Osteocyte (in vitro differentiated cells): ENCODE measurements around the gene MAPK8IP3. TPM values are rescaled to one million over a fixed set of nuclear protein-coding genes. Genes with fewer than 3 reads are reported as not detected.

ENCODE experiments used
- DNase-seq: peaks from one replicate; pipeline ENCODE4 v3.0.0; 2021; ENCODE audit warnings: mixed read lengths; ENCODE audit not compliant: unreplicated experiment; ENCODE audit errors: extremely low spot score
- H3K27ac Mint-ChIP-seq: one replicate; pipeline ENCODE4 v1.8.0; 2021; ENCODE audit warnings: mild to moderate bottlenecking, mixed read lengths; ENCODE audit not compliant: unreplicated experiment
- H3K27me3 Mint-ChIP-seq: one replicate; pipeline ENCODE4 v1.8.0; 2021; ENCODE audit warnings: mixed read lengths; ENCODE audit not compliant: unreplicated experiment
- H3K36me3 Mint-ChIP-seq: one replicate; pipeline ENCODE4 v1.8.0; 2021; ENCODE audit warnings: mixed read lengths; ENCODE audit not compliant: unreplicated experiment
- H3K4me1 Mint-ChIP-seq: one replicate; pipeline ENCODE4 v1.8.0; 2021; ENCODE audit warnings: mixed read lengths; ENCODE audit not compliant: unreplicated experiment
- H3K4me3 Mint-ChIP-seq: one replicate; pipeline ENCODE4 v1.8.0; 2021; ENCODE audit warnings: mild to moderate bottlenecking, moderate library complexity, mixed read lengths; ENCODE audit not compliant: unreplicated experiment
- H3K9me3 Mint-ChIP-seq: one replicate; pipeline ENCODE4 v1.8.0; 2021; ENCODE audit warnings: mixed read lengths; ENCODE audit not compliant: unreplicated experiment
- CTCF ChIP-seq: fragments of 200-600 bp; sonication (generic); IDR thresholded peaks from 2 replicates; pipeline ENCODE4 v1.5.0; 2021; ENCODE audit warnings: antibody characterized with exemption, mild to moderate bottlenecking, moderate library complexity
- total RNA-seq: library from RNA; stranded (reverse); gene quantifications from 2 replicates; pipeline ENCODE4 v1.2.1, GENCODE V29; 2021

MAPK8IP3 gene
- total RNA-seq, 1 donor from 2014 or later = 105 TPM

DNA sequence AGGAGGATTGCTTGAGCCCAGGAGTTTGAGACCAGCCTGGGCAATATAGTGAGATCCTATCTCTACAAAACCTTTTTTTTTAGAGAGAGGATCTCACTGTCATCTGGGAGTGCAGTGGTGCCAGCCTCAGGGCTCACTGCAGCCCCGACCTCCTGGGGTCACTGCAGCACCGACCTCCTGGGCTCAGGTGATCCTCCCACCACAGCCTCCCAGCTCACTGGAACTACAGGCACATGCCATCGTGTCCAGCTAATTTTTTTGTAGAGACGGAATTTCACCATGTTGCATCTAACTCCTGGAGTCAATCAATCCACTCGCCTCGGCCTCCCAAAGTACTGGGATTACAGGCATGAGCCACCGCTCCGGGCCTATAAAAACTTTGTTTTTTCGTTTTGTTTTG lies 15.4 kb downstream of the MAPK8IP3 start:
- H3K4me1 Mint-ChIP-seq = peaks cover 30% of the 10 kb centered on the region

GRCh38 chr16:1723450-1724147 lies 17.6 kb downstream of the MAPK8IP3 start:
- Mint-ChIP-seq H3K4me1 (peaks cover 30% of the 10 kb centered on the region), H3K9me3 (no peaks in the 10 kb centered on the region), H3K4me3 (no peak overlapping the region), H3K27me3 (no peaks in the 10 kb centered on the region), H3K36me3 (peaks cover 12% of the 10 kb centered on the region), H3K27ac (peak overlapping the region; percentile 96)
- TF ChIP-seq CTCF = peak; percentile 76
- no peak for DNase-seq

More for the DNA sequence above, 15.4 kb downstream of the MAPK8IP3 start:
- no peak for DNase-seq
- TF ChIP-seq CTCF = no peak
- Mint-ChIP-seq H3K27ac (peak overlapping the region; percentile 96), H3K4me3 (no peak overlapping the region), H3K9me3 (no peaks in the 10 kb centered on the region), H3K27me3 (no peaks in the 10 kb centered on the region), H3K36me3 (peaks cover 6% of the 10 kb centered on the region)

DNA sequence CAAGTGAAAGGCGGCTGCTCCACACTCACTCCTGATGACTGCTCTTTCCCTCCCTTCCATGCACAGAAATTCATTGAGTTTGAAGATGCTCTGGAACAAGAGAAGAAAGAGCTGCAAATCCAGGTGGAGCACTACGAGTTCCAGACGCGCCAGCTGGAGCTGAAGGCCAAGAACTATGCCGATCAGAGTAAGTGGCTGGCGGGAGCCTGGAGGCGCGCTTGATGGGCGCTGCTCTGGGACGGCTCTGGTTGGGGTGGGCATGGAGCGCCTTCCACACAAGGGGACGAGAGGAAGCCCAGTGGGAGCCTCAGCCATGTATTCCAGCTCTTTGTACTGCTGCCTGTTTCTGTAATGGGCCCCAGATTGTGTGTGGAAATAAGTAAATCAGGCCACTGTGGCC lies 18.5 kb downstream of the MAPK8IP3 start:
- H3K27me3 Mint-ChIP-seq = no peaks in the 10 kb centered on the region
- no peak for DNase-seq
- peaks cover 28% of the 10 kb centered on the region for H3K4me1 Mint-ChIP-seq
- peaks cover 15% of the 10 kb centered on the region for H3K36me3 Mint-ChIP-seq
- no peaks in the 10 kb centered on the region for H3K9me3 Mint-ChIP-seq
- H3K4me3 Mint-ChIP-seq = no peak overlapping the region
- no peak for TF ChIP-seq CTCF
- H3K27ac Mint-ChIP-seq = no peak overlapping the region

DNA sequence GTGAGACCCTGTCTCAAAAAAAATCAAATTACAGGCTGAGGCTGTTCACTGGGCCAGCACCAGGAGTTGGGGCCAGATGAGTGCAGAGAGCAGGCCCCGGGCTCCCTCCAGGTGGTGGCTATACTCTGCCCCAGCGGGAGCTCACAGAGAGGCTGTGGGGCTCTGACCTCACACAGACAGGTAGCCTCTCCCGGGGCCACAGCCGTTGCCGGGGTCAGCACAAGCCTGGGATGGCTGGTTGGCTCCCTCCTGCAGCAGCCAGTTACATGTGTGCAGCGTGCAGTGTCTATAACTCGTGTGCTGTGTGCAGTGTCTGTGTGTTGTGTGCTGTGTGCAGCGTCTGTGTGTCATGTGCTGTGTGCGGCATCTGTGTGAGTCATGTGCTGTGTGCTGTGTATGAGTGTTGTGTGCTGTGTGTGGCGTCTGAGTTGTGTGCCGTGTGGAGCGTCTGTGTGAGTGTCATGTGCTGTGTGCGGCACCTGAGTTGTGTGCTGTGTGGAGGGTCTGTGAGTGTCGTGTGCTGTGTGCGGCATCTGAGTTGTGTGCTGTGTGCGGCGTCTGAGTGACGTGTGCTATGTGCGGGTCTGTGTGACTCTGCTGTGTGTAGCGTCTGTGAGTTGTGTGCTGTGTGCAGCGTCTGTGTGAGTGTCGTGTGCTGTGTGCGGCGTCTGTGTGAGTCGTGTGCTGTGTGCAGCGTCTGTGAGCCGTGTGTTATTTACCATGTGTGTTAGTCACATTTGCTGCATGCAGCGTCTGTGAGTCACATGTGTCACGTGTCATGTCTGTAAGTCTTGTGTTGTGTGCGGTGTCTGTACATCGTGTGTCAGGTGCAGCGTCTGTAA lies 20.9 kb downstream of the MAPK8IP3 start:
- no peak for TF ChIP-seq CTCF
- Mint-ChIP-seq H3K4me1 (peaks cover 17% of the 10 kb centered on the region), H3K27ac (no peak overlapping the region), H3K36me3 (peaks cover 20% of the 10 kb centered on the region), H3K4me3 (no peak overlapping the region), H3K9me3 (no peaks in the 10 kb centered on the region), H3K27me3 (no peaks in the 10 kb centered on the region)
- DNase-seq = no peak
